Stimulated activated naive CD8-positive, alpha-beta T cell treated with anti-CD3 and anti-CD28 coated beads, Interleukin-15, Interleukin-2, amounts not matched to agents 100 ng/mL and 50 ng/mL, for 24 hours (primary cell): Measurements from ENCODE around the gene PRRC1.

ENCODE experiments used
- H3K27ac Mint-ChIP-seq: one replicate; pipeline ENCODE4 v1.8.0; 2021; ENCODE audit warnings: mild to moderate bottlenecking, mixed read lengths
- H3K27me3 Mint-ChIP-seq: one replicate; pipeline ENCODE4 v1.8.0; 2021; ENCODE audit warnings: mixed read lengths
- H3K36me3 Mint-ChIP-seq: one replicate; pipeline ENCODE4 v1.8.0; 2021; ENCODE audit warnings: low read depth, mixed read lengths
- H3K4me1 Mint-ChIP-seq: one replicate; pipeline ENCODE4 v1.8.0; 2021; ENCODE audit warnings: low read depth, mixed read lengths
- H3K4me3 Mint-ChIP-seq: one replicate; pipeline ENCODE4 v1.8.0; 2021; ENCODE audit warnings: mild to moderate bottlenecking, mixed read lengths
- H3K9me3 Mint-ChIP-seq: one replicate; pipeline ENCODE4 v1.8.0; 2021; ENCODE audit warnings: mixed read lengths

The PRRC1 gene

DNA sequence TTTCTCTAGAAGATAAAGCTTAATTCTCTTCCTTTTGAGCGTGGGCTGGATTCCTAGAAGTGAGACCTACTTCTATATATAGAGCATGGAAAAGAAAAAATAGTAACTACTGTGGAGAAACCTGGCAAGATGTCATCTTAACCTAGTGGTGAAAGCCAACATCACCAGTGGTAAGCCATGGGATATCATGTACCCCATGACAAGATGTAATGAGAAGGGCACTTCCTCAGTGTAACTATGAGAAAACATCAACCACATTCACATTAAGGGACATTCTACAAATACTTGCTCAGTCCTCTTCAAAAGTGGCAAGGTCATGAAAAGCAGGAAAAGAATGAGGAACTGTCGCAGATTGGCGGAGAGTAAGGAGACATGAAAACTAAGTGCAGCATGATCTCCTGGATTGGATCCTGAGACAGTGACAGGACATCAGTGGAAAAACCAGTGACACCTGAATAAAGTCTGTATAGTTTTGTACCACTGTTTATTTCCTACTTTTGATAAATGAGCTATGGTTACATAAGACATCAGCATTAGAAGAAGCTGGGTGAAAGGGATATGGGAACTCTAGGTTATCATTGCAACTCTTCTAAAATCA, 65.4 kb downstream of the PRRC1 start:
- Mint-ChIP-seq H3K27me3 (peaks cover 11% of the 10 kb centered on the region), H3K4me3 (no peak overlapping the region), H3K27ac (no peak overlapping the region), H3K4me1 (peaks cover 4% of the 10 kb centered on the region), H3K9me3 (no peaks in the 10 kb centered on the region), H3K36me3 (no peaks in the 10 kb centered on the region)

DNA sequence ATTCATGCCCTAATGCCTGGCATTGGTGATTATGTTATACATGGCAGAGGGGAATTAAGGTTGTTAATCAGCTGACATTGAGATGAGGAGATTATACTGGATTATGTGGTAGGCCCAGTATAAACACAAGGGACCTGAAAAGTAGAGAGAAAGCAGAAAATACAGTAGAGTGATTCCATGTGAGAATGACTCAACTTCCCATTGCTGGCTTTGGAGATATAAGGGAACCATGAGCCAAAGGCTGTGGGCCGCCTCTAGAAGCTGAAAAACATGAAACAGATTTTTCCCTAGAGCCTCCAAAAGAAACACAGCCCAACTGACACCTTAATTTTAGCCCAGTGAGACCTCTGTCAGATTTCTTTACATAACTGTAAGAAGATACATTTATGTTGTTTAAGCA, 66.4 kb downstream of the PRRC1 start:
- peaks cover 13% of the 10 kb centered on the region for H3K27me3 Mint-ChIP-seq
- no peaks in the 10 kb centered on the region for H3K36me3 Mint-ChIP-seq
- no peak overlapping the region for H3K27ac Mint-ChIP-seq
- peaks cover 4% of the 10 kb centered on the region for H3K4me1 Mint-ChIP-seq
- no peak overlapping the region for H3K4me3 Mint-ChIP-seq
- H3K9me3 Mint-ChIP-seq: no peaks in the 10 kb centered on the region

DNA sequence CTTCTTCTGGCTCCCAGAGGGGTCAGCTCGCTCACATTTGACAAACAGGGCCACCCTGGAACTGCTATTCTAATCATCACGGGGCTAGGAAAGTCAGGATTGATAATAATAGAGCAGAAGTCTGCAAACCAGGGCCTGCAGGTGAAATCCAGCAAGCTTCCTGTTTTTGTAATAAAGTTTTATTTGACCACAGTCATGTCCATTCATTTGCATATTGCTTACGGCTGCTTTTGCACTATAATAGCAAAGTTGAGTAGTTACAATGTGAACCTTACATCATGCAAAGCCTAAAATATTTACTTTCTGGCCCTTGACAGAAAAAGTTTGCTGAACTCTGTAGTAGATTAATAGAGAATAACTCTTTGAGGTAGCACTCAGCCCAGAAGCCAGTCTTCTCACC, 68.2 kb downstream of the PRRC1 start:
- H3K4me1 Mint-ChIP-seq: peaks cover 4% of the 10 kb centered on the region

DNA sequence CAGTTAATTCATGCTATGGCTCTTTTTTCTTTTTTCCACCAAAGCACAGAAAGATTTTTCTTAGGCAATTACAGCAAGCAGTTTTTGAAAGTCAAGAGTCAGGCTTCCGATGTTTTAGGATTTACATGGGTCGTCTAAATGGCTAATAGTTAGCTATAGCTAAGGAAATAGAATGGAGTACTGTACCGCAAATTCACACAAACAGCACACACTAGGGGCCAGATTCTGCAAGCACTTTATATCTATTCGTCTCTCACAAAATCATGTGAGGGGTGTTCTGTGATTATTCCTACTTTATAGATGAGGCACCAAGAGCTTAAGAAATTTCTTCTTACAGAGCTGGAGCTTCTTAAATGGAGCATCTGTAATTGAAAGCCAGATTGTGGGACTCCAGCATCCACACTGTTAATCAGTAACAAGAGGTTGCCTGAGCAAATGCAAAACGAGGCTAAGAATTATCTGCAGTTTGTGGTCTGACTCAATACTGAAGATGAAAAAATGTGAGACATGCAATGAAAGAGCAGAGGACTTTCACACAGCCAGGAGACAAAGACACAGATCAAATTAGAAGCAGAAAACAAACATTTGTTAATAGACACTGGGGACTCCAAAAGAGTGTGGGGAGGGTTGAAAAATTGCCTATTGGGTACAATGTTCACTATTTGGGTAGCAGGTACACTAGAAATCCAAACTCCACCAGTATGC, 68.8 kb downstream of the PRRC1 start:
- Mint-ChIP-seq H3K9me3 (no peaks in the 10 kb centered on the region), H3K4me1 (peaks cover 4% of the 10 kb centered on the region), H3K36me3 (no peaks in the 10 kb centered on the region), H3K4me3 (no peak overlapping the region), H3K27ac (no peak overlapping the region), H3K27me3 (peaks cover 4% of the 10 kb centered on the region)

More for the DNA sequence above, 68.2 kb downstream of the PRRC1 start:
- Mint-ChIP-seq H3K4me3 (no peak overlapping the region), H3K36me3 (no peaks in the 10 kb centered on the region), H3K27ac (no peak overlapping the region), H3K9me3 (no peaks in the 10 kb centered on the region), H3K27me3 (peaks cover 6% of the 10 kb centered on the region)

DNA sequence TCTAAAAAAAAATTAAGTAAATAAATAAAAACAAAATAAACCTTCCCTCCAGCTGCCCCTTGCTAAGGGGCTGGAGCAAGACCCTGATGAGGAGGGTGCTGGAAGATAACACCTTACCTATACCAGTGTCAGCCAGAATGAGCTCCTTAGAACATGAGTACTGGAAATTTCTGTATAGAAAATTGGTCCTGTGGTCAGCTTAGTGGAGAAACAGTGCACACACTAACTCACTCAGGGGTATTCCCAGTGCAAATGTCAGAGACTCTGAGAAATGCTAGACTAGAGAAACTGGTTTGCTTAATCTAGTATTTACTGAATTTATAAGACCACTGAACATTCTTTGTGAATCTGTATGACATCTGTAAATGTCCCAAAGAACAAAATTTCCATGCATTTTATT, 69.4 kb downstream of the PRRC1 start:
- no peaks in the 10 kb centered on the region for H3K9me3 Mint-ChIP-seq
- H3K27me3 Mint-ChIP-seq: peaks cover 4% of the 10 kb centered on the region
- H3K4me3 Mint-ChIP-seq: no peak overlapping the region
- H3K4me1 Mint-ChIP-seq: peaks cover 4% of the 10 kb centered on the region
- H3K27ac Mint-ChIP-seq: no peak overlapping the region
- H3K36me3 Mint-ChIP-seq: no peaks in the 10 kb centered on the region

DNA sequence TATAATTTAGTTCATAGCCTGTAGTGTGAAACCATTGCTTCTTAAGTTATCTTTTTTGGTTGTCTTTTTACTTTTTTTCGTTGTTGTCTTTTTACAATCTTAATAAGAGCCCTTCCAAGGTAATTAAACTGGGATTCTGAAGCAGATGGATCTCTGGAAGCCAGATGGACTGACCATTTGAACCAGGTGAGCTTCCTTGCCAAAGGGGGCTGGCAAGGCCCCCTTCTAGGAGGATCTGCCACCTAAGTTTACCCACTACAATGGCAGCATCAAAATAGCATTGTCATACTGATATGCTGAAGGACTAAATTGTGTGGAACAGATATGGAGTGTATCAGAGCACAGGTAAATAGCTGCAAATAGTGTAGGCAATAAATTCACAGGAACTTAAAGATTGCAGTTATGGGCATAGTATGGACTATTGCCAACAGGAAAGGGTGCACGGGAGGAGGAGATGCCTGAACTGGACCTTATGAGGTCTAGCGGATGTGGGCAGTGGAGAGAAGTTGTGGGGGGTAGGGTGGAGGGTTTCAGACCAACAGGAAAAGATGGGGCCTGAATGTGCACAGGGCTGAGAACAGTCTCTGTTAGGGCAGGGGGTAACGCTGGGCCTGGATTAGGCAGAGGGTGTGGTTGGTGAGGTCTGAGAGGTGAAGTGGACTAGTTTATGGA, 69.9 kb downstream of the PRRC1 start:
- no peaks in the 10 kb centered on the region for H3K9me3 Mint-ChIP-seq
- H3K27me3 Mint-ChIP-seq: peaks cover 4% of the 10 kb centered on the region
- no peaks in the 10 kb centered on the region for H3K36me3 Mint-ChIP-seq
- peaks cover 4% of the 10 kb centered on the region for H3K4me1 Mint-ChIP-seq
- H3K4me3 Mint-ChIP-seq: no peak overlapping the region
- no peak overlapping the region for H3K27ac Mint-ChIP-seq

DNA sequence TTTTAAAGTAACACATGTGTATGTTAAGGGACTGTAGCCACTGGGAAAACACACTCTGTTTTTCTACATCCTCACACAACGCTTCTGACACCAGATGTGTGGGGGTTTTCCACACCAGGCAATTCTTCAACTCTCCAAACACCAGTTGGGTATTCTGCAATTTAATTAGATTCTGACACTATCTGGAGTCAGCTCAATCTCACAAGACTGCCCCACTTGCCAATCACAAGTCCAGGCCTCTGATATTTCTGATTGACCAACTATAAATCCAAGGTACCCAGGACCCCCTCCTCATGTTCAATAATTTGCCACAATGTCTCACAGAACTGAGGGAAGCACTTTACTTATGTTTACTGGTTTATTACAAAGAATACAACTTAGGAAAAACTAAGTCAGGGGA, 70.9 kb downstream of the PRRC1 start:
- Mint-ChIP-seq H3K27me3 (peaks cover 4% of the 10 kb centered on the region), H3K4me3 (no peak overlapping the region), H3K9me3 (no peaks in the 10 kb centered on the region), H3K36me3 (no peaks in the 10 kb centered on the region), H3K4me1 (peaks cover 4% of the 10 kb centered on the region), H3K27ac (no peak overlapping the region)

DNA sequence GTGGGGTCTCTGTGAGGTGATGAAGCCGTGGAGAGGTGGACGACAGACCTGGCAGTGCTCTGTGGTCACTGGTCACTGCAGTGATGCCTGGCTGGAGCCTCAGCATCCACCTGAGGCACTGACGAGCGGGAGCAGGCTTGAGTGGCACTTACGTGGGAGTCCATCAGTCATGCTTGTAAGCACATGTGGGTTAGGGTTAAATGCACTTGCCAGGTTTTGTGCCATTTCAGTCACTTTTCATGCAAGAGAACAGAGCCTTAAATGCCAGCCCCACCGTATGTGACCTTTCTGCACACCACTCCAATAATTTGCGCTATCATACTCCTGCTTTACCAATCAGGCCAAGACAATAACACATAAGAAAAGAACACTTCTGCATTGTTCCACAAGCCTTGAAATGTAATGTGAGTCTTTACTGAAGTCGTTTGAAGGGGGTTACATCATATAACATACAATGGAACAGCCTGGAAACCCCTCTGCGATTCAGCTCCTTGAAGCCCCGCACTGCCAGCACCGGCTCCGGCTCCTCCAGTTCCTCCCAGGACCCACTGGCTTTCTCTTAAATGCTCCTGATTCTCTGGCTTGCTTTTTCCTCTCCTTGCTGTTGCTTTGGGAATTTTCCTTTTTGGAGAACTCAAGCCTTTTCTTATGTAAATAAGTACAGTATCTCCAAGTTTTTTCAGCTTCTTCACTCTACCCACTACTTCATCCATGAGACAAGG, 72.0 kb downstream of the PRRC1 start:
- Mint-ChIP-seq H3K36me3 (no peaks in the 10 kb centered on the region), H3K9me3 (no peaks in the 10 kb centered on the region), H3K4me1 (peaks cover 4% of the 10 kb centered on the region), H3K27me3 (peaks cover 4% of the 10 kb centered on the region), H3K27ac (no peak overlapping the region), H3K4me3 (no peak overlapping the region)

DNA sequence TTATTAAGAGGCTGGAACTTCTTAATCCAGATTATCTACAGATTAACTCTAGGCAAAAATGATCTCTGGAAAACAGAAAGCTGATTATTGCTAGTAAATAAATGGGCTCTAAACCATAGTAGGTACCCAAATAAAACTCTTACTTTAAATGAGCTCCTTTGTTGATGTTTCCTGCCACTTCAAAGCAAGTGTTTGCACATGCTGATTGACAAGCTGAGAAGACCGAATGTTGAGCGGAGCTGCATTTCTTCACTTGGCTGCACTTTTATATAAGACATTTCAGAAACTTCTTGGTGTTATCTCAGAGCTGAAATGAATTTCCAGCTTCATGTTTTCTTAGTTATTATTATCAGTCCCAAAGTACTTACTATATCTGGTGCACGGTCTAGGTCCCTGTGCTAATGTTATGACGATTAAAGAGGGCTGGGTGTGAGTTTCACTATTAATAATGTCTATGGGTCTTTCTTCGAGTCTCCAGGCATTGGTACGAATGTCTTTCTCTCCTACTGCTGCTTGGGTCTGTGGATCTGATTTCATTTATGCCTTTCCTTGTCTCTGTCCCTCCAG, 72.8 kb downstream of the PRRC1 start:
- Mint-ChIP-seq H3K4me3 (no peak overlapping the region), H3K9me3 (no peaks in the 10 kb centered on the region), H3K27ac (no peak overlapping the region), H3K36me3 (no peaks in the 10 kb centered on the region), H3K4me1 (peaks cover 4% of the 10 kb centered on the region), H3K27me3 (peaks cover 4% of the 10 kb centered on the region)

DNA sequence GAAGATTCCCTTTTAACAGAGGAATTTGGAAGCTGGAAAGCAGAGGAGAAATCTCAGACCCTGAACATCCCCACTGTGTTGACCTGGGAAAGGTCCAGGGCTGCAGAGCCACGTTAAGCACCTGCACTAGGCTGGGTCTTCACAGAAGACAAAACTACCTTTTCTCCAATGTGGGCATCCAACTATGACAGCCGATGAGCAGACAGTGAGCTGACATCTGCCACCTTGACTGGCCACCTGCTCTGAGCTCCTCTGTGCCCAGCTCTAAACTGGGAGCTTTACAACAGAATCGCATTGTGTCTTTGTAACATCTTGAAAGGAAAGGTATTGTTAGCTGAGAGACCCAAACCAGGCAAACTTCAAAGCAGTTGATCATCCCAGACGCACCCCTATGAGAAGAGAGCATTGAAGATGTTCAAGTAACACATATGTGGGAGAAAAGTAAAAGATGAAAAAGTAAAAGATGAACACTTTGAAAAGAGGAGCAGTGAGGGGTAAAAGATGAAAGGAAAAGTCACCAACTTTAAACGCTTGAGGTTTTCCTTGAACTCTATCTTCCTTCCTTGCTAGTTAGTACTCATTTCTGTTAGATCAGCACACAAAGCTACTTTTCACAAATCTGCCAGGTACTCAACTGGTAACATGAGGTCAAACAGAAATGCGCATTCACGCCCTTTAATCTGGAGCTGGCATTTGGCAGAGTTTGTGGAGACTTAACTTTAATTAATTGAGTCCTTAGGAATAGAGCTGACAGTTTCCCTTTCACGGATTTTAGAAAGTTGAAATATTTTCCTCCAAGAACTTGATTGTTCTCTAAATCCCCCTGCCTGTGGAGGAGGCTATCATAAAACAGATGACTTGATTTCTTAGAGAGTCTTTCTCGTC, 78.3 kb downstream of the PRRC1 start:
- no peaks in the 10 kb centered on the region for H3K9me3 Mint-ChIP-seq
- H3K4me3 Mint-ChIP-seq: no peak overlapping the region
- no peaks in the 10 kb centered on the region for H3K36me3 Mint-ChIP-seq
- peaks cover 5% of the 10 kb centered on the region for H3K27me3 Mint-ChIP-seq
- no peaks in the 10 kb centered on the region for H3K4me1 Mint-ChIP-seq
- no peak overlapping the region for H3K27ac Mint-ChIP-seq

DNA sequence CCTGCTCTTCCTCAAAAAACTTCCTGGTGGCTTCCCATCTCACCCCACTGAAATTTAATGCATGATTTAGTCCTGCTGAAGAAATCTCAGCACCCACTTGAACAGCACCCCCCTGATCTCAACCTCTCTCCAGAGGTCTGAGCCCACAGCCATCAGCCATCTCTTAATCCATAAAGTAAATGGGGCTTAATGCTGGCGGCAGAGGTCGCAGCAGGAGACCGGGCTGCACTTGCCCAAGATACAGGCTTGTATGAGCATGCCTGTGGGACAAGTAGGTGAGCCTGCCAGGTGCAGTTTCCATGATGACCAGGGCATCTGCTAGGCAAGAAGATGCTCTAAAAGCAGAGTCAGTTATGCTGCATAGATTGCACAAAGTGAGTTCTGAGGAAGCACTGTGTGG, 79.1 kb downstream of the PRRC1 start:
- Mint-ChIP-seq H3K27ac (no peak overlapping the region), H3K9me3 (no peaks in the 10 kb centered on the region), H3K4me1 (no peaks in the 10 kb centered on the region), H3K27me3 (peaks cover 5% of the 10 kb centered on the region), H3K4me3 (no peak overlapping the region), H3K36me3 (no peaks in the 10 kb centered on the region)

DNA sequence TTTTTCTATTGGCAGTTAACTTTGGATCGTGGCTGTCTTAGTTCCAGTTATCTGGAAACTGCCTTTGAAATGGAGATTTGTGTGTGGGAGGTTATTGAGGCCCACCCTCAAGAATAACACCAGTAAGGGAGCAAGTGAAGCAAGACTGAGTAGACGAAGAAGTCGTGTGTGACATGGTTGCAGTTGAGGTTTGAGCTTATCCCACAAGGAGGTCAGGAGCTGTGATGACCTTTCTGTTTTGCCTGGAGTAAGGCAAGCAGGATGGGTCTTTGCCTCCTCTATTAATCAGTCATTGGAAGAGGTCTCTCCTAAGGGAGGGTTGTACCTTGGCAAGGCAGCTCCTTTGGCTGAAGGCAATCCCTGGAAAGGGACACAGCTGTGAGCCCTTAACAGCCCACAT, 81.9 kb downstream of the PRRC1 start:
- no peak overlapping the region for H3K4me3 Mint-ChIP-seq
- no peaks in the 10 kb centered on the region for H3K36me3 Mint-ChIP-seq
- H3K27ac Mint-ChIP-seq: no peak overlapping the region
- H3K27me3 Mint-ChIP-seq: peaks cover 5% of the 10 kb centered on the region
- no peaks in the 10 kb centered on the region for H3K4me1 Mint-ChIP-seq
- no peaks in the 10 kb centered on the region for H3K9me3 Mint-ChIP-seq

DNA sequence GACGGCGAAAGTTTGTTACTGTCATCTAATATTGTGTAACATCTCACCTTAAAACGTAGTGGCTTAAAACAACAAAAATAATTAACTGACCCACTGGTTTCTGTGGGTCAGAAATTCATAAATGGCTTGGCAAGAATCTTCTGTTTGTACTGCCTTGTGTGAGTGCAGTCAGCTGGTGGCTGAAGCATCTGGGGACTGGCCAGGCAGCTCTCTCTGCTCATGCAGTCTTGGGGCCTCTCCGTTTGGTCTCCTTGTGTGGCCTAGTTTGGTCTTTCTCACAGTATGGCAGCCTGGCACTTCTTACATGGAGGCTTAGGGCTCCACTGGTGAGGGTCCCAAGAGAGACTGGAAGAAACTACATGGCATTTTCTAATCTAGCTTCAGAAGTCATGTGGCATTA, 82.4 kb downstream of the PRRC1 start:
- Mint-ChIP-seq H3K27me3 (peaks cover 5% of the 10 kb centered on the region), H3K4me1 (no peaks in the 10 kb centered on the region), H3K36me3 (no peaks in the 10 kb centered on the region), H3K4me3 (no peak overlapping the region), H3K9me3 (no peaks in the 10 kb centered on the region), H3K27ac (no peak overlapping the region)

DNA sequence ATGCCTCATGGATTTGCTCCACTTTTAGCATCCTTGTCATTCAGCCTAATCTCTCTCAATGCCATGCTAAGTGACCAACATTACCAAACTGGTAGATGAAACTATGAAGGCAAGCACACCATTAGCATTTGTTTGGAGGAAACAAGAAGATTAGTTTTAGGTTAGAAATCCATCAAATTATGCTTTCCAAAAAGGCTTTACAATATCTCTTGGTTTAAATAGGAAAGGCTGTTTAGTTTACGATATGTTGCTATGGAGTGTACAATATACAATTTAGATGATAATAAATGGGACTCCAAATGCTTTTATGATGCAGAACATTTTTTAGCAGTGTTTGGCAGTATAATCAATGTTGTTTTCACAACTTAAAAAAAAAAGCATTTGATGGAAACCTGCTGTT, 83.7 kb downstream of the PRRC1 start:
- no peak overlapping the region for H3K27ac Mint-ChIP-seq
- no peaks in the 10 kb centered on the region for H3K9me3 Mint-ChIP-seq
- no peaks in the 10 kb centered on the region for H3K4me1 Mint-ChIP-seq
- no peaks in the 10 kb centered on the region for H3K36me3 Mint-ChIP-seq
- H3K4me3 Mint-ChIP-seq: no peak overlapping the region
- H3K27me3 Mint-ChIP-seq: peaks cover 9% of the 10 kb centered on the region
